ENCODE measurements around the gene DYSF.

Gene DYSF

DNA sequence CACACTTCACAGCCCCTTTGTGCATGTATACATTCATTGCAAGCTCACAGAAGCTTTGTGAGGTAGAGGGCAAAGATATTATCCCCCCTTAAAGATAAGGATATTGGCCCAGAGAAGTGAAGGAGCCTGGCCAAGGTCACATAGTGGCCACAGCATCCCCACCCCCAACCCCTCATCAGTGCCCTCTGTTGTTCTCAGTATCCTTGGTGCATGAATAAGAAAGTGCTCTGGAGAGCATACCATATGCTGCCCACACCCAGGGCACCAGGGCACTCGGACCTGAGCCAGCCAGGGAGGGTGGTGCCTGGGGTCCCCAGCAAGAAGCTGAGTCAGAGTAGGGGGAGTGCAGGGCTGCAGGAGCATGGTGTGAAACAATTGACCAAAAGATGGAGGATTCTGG, 3.3 kb downstream of the DYSF start:
- TF ChIP-seq, protein P1, sequence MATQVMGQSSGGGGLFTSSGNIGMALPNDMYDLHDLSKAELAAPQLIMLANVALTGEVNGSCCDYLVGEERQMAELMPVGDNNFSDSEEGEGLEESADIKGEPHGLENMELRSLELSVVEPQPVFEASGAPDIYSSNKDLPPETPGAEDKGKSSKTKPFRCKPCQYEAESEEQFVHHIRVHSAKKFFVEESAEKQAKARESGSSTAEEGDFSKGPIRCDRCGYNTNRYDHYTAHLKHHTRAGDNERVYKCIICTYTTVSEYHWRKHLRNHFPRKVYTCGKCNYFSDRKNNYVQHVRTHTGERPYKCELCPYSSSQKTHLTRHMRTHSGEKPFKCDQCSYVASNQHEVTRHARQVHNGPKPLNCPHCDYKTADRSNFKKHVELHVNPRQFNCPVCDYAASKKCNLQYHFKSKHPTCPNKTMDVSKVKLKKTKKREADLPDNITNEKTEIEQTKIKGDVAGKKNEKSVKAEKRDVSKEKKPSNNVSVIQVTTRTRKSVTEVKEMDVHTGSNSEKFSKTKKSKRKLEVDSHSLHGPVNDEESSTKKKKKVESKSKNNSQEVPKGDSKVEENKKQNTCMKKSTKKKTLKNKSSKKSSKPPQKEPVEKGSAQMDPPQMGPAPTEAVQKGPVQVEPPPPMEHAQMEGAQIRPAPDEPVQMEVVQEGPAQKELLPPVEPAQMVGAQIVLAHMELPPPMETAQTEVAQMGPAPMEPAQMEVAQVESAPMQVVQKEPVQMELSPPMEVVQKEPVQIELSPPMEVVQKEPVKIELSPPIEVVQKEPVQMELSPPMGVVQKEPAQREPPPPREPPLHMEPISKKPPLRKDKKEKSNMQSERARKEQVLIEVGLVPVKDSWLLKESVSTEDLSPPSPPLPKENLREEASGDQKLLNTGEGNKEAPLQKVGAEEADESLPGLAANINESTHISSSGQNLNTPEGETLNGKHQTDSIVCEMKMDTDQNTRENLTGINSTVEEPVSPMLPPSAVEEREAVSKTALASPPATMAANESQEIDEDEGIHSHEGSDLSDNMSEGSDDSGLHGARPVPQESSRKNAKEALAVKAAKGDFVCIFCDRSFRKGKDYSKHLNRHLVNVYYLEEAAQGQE (IDR thresholded peaks at IDR 0.05; ENCODE audit: insufficient read depth in 1 of 2, low read depth in 2 of 2, low read length in 2 of 2), result no peak
- TF ChIP-seq POLR2AphosphoS5 (IDR thresholded peaks at IDR 0.05; ENCODE audit: low read depth, low read length), result no peak
- TF ChIP-seq SIN3A (IDR thresholded peaks at IDR 0.05; ENCODE audit: borderline replicate concordance, insufficient read depth, low read length), result no peak
- TF ChIP-seq TAF1 (IDR thresholded peaks at IDR 0.05; ENCODE audit: borderline replicate concordance, insufficient read depth, low read length), result no peak
- TF ChIP-seq FOXP2 (optimal IDR thresholded peaks at IDR 0.05; ENCODE audit: borderline replicate concordance, extremely low read depth, extremely low read length, insufficient read depth), result no peak

DNA sequence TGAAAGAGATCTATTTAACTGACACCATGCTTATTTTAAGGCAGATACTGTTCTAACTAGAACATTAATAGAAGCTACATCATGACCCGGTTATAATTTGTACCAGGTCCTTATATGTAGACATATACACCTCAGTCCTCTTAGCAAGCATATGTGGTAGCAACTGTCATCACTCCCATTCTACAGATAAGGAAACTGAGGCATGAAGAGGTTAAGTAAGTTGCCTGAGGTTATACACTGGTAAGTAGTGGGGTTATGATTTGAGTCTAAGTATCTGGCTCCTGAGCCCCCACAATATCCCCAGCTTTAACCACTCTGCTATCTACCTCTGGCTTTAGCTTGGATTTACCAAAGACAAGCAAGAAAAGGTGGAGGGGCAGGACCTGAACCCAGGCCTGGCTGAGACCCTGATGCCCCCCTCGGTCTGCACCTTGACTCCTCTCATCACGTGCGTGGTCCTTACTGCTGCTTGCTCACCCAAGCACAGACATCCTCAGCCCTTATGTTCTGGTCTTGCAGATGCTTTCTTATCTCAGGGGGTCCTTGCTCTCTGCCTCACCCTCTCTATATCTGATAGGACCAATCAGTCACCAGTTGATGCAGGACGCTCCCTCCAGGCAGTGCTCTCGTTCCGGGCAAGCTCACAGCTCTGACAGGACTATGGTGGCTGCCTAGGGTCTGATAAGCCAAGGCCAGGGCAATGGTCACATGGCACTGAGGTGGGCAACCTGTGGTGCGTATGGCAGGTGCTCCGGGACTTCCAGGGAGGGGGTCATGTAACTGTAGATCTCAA, 4.0 kb downstream of the DYSF start:
- TF ChIP-seq TAF1 (IDR thresholded peaks at IDR 0.05; ENCODE audit: borderline replicate concordance, insufficient read depth, low read length) (no peak), SIN3A (IDR thresholded peaks at IDR 0.05; ENCODE audit: borderline replicate concordance, insufficient read depth, low read length) (no peak), POLR2AphosphoS5 (IDR thresholded peaks at IDR 0.05; ENCODE audit: low read depth, low read length) (no peak), FOXP2 (optimal IDR thresholded peaks at IDR 0.05; ENCODE audit: borderline replicate concordance, extremely low read depth, extremely low read length, insufficient read depth) (no peak)
- TF ChIP-seq, protein P1 (IDR thresholded peaks at IDR 0.05; ENCODE audit: insufficient read depth in 1 of 2, low read depth in 2 of 2, low read length in 2 of 2), result no peak

DNA sequence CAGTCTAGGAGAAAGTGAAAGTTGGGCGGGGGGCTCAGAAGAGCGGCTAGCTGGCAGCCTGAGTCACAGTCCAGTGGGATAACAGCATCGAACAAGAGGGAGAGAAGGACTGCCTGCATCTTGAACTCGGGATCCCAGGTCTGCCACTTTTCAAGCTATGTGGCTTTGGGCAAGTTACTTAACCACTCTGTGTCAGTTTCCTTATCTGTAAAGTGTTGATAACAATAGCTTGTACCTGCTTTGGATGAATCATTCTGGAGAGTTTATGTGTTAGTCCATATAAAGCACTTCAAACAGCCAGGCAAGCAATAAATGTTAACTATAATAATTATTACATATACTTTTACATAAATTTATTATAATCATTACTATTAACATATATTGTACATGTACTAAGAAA, 4.6 kb downstream of the DYSF start:
- no peak for TF ChIP-seq POLR2AphosphoS5 (IDR thresholded peaks at IDR 0.05; ENCODE audit: low read depth, low read length)
- no peak for TF ChIP-seq TAF1 (IDR thresholded peaks at IDR 0.05; ENCODE audit: borderline replicate concordance, insufficient read depth, low read length)
- TF ChIP-seq SIN3A (IDR thresholded peaks at IDR 0.05; ENCODE audit: borderline replicate concordance, insufficient read depth, low read length), result no peak
- TF ChIP-seq, protein P1 (IDR thresholded peaks at IDR 0.05; ENCODE audit: insufficient read depth in 1 of 2, low read depth in 2 of 2, low read length in 2 of 2), result no peak
- TF ChIP-seq FOXP2 (optimal IDR thresholded peaks at IDR 0.05; ENCODE audit: borderline replicate concordance, extremely low read depth, extremely low read length, insufficient read depth), result no peak

DNA sequence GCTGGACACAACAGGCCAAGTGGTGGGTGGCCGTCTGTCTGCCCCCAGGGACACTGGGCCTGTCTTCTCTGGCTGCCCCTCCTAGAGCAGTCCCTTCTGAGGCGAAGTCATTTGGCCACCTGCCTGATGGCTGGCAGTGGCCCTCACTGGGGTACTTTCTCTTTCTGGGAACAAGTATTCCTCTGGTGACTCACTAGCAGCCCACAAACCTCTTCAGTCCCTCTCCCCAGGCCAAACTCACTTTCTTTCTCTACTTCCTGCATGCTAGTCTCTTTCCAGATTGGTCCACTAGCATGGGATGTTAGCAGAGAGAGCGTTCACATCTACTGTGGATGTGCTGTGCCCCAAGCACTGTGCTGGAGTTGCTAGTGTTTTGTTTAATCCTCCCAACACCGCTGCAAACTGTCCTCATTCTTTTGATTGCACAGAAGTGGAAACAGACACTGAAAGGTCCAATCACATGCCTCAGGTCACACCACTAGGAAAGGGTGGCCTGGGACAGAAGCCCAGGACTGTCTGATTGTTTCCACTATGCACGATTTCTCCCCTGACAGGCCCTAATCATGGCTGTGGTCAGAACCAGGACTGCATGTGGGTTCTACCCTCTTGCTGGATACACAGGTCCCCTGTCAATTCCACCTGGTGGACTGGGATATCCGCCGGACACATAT, 5.2 kb downstream of the DYSF start:
- TF ChIP-seq FOXP2 (optimal IDR thresholded peaks at IDR 0.05; ENCODE audit: borderline replicate concordance, extremely low read depth, extremely low read length, insufficient read depth) (no peak), POLR2AphosphoS5 (IDR thresholded peaks at IDR 0.05; ENCODE audit: low read depth, low read length) (no peak), TAF1 (IDR thresholded peaks at IDR 0.05; ENCODE audit: borderline replicate concordance, insufficient read depth, low read length) (no peak), SIN3A (IDR thresholded peaks at IDR 0.05; ENCODE audit: borderline replicate concordance, insufficient read depth, low read length) (no peak)
- TF ChIP-seq, protein P1 (IDR thresholded peaks at IDR 0.05; ENCODE audit: insufficient read depth in 1 of 2, low read depth in 2 of 2, low read length in 2 of 2), result no peak

All from PFSK-1 (cell line).